GM19324 (cell line): ENCODE data around the gene MYO18A.

Experiments
- ATAC-seq: cut with Tn5 transposase; IDR thresholded peaks from one replicate; pipeline ENCODE4 v1.9.1; 2021; ENCODE audit warnings: mild to moderate bottlenecking, moderate library complexity; ENCODE audit not compliant: unreplicated experiment, low FRiP score

The MYO18A gene

DNA sequence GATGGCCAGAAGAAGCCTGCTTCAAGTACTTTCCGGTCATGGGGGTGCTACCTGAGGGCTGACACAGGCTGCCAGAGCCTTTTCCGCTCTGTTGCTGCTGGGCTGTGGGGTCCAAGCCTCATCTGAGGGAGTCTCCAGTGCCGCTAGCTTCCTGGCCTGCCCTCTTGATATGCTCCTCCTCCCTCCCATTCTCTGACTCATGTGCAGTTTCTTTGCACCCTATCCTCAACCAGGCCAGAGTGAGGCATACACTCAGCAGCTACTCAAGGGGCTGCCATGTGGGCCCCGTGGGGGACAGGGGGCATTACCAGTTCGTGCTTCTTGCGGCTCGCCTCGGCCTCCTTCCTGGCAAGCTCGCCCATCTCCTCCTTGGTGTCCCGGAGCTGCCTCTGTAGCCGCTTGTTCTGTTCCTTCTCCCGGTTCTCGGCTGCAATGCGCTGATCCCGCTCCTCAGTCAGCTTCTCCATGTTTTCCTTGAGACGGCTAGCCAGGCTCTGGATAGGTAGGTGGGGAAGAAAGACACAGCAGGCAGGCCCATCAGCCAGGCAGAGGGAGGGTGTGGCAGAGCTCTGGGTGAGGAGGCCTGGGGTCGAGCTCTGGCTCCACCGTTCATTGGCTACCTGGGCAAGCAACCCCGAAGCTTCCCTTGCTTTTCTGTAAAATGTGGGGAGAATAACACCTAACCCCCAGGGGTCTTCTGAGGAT is 93.4 kb downstream of the MYO18A start:
- ATAC-seq, result no peak

DNA sequence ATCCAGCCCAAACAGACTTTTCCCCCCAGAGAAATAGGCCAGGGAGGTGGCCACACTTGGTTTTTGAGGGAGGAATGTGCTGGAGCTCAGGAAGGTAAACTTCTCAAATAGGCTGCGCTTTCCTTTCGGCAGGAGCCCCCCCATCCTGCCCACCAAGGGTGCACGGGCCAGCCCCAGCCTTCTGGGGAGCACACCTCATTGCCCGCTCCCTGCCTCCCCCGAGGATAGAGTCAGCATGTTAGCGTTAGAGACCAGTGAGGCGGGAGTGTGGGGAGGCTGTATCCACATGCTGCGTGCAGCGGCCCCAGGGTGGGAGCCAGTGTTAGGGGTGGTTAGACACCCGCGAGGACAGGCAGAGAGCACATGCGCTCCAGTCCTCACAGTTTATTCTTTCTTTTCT is 95.0 kb downstream of the MYO18A start:
- ATAC-seq, result no peak

- ATAC-seq, result no peak
These were observed 95.6 kb downstream of the MYO18A start for GRCh38 chr17:29084541-29085146.

- no peak for ATAC-seq
These were observed 99.2 kb downstream of the MYO18A start for GRCh38 chr17:29080965-29081364.

DNA sequence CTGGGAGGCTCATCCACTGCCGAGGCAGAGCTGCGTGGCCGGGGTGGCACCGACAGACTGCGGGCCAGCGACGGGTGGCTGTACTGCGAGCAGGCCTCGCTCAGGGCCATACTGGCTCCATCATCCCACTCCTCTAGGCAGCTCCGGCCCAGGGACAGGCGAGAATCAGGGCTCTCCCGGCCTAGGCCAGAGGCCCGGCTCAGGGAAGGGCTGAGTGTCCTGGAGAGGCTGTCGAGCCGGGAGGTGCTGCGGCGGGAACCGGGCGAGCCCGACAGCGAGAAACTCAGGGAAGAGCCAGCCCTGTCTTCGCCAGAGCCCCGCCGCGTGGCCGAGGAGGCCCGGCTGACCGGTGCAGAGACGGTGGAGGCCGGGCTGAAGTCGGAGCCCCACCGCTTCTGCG is 99.9 kb downstream of the MYO18A start:
- no peak for ATAC-seq

DNA sequence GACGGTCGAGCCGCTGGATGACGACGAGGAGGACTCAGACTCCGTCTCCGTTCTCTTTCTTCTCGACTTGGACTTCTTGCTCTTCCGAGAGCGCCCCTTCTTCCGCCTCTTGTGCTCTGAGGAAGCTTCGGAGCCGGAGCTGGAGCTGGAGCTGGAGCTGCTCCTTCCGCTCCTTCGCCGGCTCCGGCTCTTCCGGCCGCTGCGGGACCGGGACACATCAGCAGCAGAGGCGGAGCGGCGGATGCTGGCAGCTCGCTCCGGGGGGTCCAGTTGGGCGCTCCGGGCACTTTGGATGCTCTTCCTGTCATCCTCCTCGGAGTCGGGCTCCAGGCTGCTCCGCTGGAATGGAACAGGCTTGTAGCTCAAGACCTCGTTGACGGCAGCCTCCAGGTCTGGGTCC is 100.3 kb downstream of the MYO18A start:
- no peak for ATAC-seq

DNA sequence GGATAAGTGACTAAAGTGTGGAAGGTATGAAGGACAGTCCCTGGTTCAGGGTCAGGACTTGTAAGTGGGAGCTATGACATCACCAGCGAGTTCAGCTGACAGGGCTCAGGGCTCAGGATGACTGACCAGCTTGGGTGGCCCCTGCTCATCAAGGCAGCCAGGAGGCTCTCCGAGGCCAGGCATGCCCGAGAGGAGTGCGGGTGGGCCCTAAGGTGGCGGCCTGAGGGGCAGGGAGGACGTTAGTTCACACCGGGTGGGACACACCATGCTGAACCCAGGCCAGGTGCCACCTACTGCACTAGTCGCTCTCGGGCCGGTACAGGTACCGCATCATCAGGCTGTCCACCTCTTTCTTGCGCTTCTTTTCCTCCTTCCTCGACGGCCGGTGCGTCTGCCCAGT is 100.8 kb downstream of the MYO18A start:
- ATAC-seq, result no peak

DNA sequence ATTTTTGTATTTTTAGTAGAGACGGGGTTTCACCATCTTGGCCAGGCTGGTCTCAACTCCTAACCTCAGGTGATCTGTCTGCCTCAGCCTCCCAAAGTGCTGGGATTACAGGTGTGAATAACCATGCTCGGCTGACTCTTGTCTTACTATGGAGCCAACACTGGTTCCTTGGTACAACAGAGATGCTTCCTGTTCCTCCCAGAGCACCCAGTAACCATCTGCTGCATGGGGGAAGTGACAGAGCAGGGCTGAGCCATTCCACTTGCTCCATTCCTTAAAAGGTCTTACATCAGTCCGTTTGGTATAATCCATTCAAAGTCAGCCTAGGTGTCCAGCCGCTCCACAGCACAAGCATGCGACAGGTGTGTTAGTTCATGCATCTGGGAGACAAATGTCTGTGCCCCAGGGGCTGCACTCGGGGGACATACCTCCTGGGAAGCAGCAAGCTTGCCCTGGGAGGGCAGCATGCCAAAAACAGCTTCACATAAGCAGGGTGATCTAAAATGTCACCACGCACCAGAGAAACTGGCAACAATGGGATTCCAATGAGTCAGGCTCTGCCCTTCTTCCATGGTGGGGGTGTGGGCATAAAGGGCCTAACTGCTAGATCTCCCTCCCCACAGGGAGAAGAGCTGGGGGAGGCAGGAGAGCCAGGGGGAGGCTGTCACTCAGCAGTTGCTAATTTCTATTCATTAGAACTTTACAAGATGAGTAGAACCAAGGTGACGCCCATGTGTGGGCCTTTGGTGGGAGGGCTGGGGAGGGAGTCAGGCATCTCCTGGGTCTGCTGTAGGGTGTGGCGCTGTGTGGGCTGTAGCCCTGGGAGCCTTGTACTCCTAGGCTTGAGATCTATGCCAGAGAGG is 101.8 kb downstream of the MYO18A start:
- no peak for ATAC-seq

DNA sequence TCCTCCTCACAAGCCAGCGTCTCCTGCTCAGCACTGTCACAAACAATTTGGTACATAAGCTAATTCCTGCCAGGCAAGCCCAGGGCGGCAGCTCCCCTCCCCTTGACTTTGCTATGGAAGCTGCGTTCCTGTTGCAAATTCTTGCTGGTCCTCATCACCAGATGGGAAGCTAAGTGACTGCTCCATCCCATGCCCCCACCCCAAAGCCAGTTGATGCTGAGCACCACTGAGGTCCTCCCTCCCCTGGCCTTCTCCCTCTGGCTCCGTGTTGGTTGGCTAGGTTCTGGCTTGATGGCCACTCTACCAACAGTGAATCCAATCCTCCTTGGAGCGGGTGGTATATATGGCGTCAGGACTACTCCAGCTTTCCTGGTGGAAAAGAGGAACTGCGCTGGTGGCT is 102.9 kb downstream of the MYO18A start:
- no peak for ATAC-seq

DNA sequence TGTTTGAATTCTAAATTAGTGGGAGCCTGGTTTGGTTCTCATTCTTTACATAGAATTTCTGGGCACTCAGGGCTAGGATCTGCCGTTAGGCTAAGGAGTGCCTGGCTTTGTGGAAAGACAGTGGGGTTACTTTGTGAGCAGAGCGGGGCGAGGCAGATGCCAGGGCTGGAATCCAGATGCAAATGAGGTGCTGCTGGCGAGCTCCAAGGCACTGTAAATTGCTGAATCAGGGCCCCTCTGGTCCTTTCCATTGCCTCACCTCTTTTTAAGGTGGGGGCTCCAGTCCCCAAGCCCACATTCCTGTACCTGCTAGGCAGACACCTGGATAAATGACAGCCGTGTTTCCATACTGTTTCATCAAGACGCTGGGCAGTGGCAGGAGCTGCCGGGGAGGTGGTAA is 103.5 kb downstream of the MYO18A start:
- ATAC-seq, result no peak

- ATAC-seq, result no peak
These were observed 104.1 kb downstream of the MYO18A start for GRCh38 chr17:29076087-29076486.

GRCh38 chr17:29074488-29074887 is 105.7 kb downstream of the MYO18A start:
- ATAC-seq, result no peak

DNA sequence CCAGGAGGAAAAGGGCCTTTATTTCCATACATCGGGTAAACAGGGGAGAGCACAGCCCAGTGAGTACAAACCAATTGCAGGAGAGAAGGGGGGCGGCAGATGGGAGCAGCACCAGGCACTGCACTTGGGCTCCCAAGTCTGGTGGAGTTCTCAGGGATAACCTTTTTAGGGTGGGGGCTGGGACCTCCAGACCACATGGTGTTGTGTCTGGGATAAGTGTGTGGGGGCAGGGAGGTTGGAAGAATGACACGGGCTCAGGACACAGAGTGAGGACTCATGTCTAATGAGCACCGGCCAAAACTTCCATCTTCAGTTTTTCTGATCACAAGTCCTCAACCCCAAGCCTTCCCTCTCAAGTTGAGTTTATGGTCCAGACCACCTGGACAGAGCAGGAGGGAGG is 106.7 kb downstream of the MYO18A start:
- ATAC-seq, result no peak

DNA sequence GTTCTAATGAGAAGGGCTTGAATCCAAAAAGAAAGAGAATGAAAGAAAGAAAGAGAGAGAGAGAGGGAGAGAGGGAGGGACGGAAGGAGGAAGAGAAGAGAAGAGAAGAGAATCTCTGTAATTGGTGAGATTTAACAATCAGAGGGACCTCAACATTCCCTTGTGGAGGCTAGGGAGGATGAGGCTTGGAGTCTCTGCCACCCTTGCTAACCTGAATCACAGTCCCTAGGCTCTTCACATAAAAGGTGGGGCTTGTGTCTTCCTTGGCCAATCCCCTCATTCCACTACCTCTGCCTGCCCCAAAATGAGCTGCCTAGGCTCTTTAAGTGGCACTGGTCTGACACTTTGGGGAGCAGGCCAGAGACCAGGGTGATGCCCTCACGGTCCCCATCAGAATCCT is 107.2 kb downstream of the MYO18A start:
- ATAC-seq, result no peak

- ATAC-seq, result no peak
These were observed 108.9 kb downstream of the MYO18A start for GRCh38 chr17:29071303-29071702.

DNA sequence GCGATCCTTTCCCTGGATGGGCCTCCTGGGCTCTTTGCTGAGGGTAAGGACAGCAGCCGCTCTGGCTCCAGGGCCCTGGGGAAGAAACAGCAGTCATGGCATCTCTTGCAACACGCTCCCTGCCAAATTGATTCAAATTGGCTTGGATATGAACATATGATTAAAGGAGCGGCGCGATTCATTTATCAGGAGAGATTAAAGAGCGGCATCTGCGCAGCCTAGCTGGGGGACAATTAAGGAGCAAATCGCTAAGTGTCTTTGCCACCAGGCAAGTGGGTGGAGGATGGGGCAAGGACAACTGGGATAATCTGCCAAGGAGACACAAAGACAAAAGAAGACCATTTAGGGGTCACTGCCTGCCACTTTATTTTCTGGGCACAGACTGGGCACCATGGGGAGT is 109.4 kb downstream of the MYO18A start:
- no peak for ATAC-seq

- ATAC-seq, result no peak
These were observed 109.9 kb downstream of the MYO18A start for GRCh38 chr17:29070308-29070707.

- ATAC-seq, result no peak
These were observed 110.6 kb downstream of the MYO18A start for GRCh38 chr17:29069526-29070041.

GRCh38 chr17:29068818-29069217 is 111.4 kb downstream of the MYO18A start:
- ATAC-seq, result no peak

DNA sequence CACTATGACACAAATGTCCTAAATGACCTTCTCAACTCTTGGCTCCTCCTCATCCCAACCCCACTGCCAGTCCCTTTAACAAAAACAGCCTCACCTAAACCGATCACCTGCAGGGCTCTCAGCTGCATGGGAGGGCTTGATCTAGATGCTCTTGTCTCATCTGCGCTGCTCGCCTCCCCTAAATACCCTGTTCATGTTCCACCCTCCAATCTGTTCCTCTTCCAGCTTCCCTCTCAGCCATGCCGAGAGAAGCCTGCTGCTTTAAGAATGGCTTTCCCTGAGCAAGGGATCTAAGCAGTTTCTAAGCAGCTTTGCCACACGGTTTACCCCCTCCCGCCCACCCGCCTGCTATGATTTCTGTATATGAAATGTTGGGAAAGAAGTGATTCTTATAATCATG is 113.6 kb downstream of the MYO18A start:
- no peak for ATAC-seq

GRCh38 chr17:29066047-29066446 is 114.2 kb downstream of the MYO18A start:
- no peak for ATAC-seq
